GM18505 (cell line): Measurements from ENCODE around the gene EIF4G1.
"Not testable (repeated sequence)": the region's sequence is repeated elsewhere in the genome, so short reads cannot be mapped to it uniquely, and the experiment has no call there.

Source experiments
- ATAC-seq: cut with Tn5 transposase; IDR thresholded peaks from one replicate; pipeline ENCODE4 v1.9.1; 2021; ENCODE audit not compliant: unreplicated experiment
- POLR2A ChIP-seq: IDR thresholded peaks from 4 replicates; pipeline ENCODE4 v1.6.1; 2011; ENCODE audit warnings: borderline replicate concordance; ENCODE audit not compliant: insufficient read depth, insufficient read length; ENCODE audit errors: extremely low read depth

The EIF4G1 gene

DNA sequence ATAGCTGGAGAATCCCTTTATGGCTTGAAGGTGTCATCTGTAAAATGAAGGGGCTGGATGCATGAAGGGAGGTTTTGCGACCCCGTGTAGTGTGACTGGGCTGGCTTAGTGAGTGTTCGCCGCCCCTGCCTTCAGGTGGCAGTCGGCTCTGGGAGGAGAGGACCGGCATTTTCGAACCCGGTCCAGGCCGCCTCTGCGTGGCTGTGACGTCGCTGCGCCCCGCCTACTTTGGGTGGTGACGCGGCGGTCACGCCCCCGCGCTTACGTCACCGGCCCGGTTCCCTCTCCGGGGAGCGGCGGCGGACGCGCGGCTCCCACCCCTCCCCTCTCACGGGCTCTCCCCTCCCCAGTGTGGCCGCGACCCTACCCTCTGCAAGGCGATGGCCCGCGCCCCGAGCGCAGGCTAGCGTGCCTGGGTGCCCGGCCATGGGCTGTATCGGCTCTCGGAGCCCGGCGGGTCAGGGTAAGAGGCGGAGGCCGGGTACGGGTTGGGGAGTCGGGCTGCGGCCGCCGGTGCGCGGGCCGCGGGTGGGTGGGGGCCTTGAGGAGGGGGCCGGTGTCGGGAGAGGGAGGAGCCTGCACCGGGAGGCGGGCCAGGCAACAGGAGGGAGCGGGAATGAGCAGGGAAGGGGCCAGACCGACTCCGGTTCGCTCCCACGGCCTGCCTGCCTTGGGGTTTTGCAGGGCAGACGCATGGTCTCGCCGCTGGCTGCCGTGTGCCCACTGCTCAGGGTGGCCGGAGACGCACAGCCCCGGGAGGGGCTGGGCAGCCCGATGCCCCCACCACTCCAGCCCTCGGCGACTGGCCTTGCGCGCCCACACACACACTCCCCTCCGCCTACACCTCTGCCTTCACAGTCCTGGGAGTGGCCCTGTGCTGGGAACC lies 21.5 kb downstream of the EIF4G1 start:
- TF ChIP-seq POLR2A = peak; percentile 50
- peak; percentile 81 for ATAC-seq

DNA sequence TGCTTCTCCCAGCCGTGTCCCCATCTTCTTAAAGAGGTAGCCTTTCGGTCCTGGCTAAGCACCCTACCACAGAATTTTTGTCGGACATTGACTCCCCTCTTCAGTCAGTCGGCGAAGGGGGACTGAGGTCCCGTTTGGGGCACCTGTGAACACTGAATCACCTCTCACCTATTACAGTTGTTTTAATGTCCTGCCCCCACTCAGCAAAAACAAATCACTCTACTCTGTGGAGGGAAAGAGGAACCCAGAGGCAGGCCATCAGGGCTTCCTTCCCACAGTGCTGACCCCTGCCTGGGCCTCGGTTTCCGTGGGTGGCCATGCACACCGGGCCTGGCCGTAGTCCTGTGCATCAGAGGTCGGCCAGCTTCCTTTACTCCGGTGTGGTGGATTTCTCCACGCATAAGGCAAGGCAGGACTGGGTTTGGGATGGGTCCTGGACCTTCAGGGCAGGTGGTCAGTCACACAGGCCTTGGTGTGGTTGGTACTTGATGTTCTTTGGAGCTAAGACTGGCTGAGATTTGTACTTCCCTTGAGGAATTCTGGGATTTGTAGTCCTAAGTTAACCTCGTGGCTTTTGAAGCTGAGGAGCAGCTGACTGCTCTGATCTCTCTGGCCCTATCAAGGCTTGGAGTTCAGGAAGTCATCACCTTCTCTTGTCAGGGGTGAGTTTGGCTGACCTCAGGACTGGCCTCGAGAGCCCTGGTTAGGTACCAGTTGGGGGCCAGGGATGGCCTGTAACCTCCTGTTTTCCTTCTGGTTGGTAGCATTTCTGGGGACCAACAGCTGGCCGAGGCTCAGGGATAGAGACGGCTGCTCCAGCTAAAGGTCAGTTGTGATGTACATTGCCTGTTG lies 22.4 kb downstream of the EIF4G1 start:
- no peak for ATAC-seq

DNA sequence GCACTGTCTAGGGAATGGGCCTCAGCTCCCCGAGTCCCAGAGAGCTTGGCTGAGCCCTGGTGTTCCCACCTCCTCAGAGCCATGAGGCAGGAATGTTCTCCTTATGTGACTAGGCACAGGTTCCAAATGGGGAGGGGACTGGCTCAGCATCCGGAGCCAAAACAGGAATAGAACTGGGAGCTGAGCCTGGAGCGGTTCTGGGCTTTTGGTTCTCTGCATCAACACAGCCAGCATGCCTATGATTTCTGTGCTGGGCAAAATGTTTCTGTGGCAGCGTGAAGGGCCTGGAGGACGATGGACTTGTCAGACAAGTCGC lies 23.0 kb downstream of the EIF4G1 start, which contains the start of gene FAM131A:
TSS of gene FAM131A (plus strand) at position 202 of the 316 bp plus-strand sequence. CDS start at position 233, 31 bp downstream.
- no peak for ATAC-seq
- no peak for TF ChIP-seq POLR2A

More for the DNA sequence above, 22.4 kb downstream of the EIF4G1 start:
- no peak for TF ChIP-seq POLR2A

DNA sequence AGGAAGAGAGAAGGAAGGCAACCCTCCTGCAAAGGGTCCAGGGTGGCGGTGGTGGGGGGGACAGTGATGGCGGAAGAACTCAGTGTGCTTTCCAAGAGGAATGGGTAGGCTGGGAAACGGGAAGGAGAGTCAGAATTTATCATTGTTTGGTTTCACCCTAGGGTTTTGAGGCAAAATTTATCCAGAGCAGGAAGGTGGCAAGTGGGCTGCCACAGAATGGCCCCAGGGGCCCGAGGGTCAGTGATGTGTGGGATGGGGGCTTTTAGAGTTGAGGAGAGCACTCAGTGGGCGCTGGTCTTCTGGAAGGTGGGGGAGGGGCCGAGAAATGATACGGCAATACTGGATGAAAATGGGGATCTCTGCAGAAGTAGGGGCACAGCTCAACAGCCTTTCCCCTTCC lies 23.6 kb downstream of the EIF4G1 start:
- no peak for ATAC-seq
- no peak for TF ChIP-seq POLR2A

DNA sequence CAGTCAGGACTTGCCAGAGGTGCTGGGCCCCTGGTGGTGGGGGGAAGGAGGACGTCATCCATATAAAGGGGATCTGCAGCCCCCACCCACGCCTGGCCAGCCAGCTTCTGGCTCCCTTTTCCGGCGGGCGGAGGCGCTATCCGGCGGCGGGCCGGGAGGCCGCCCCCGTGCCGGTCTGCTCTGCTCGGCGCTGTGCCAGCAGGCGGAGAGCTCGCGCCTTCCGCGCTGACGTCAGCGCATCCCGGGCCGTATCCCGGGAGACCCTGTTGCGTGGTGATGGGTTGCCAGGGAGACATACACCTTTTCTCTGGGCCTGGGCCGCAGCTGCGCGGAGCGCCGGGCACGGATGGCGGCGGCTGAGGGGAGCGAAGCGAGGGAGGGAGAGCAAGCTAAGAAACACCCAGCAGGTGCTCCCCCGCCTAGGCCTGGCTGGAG lies 24.1 kb downstream of the EIF4G1 start:
- TF ChIP-seq POLR2A = no peak

DNA sequence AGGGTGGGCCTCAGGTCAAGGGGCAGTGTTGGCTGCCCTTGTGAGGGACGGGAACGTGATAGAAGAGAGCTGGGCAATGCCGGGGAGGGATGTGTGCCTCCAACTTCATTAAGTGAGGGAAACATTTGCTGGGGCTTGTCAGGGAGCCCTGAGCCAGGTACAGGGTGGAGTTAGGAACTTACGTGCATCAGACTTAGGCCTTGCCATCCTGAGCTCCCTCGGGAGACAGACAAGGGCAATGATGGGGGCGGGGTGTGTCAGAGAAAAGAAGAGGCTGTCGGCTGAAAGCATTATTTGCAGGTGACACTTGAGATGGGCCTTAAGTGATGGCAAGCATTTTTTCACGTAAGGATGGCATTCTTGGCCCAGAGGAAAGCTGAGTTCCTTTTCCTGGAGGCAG lies 24.6 kb downstream of the EIF4G1 start:
- TF ChIP-seq POLR2A = no peak
- no peak for ATAC-seq

More for the DNA sequence above, 24.1 kb downstream of the EIF4G1 start:
- ATAC-seq = no peak

DNA sequence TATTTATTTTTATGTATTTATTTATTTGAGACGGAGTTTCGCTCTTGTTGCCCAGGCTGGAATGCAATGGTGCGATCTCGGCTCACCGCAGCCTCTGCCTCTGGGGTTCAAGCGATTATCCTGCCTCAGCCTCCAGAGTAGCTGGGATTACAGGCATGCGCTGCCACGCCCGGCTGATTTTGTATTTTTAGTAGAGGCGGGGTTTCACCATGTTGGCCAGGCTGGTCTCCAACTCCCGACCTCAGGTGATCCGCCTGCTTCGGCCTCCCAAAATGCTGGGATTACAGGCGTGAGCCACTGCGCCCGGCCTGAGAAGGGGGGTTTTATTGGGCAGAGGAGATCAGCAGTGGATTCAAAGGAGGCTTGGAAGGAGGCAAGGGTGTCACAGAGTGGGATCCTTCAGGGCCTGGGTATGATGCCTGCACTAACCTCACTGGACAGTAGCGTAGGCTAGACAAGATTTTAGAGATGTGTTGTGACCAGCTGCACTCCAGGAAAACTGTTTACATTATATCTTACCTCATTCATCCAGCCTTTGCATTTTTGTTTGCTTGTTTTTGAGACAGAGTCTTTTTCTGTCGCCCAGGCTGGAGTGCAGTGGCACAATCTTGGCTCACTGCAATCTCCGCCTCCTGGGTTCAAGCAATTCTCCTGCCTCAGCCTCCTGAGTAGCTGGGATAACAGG lies 25.2 kb downstream of the EIF4G1 start:
- not testable (repeated sequence) for ATAC-seq

DNA sequence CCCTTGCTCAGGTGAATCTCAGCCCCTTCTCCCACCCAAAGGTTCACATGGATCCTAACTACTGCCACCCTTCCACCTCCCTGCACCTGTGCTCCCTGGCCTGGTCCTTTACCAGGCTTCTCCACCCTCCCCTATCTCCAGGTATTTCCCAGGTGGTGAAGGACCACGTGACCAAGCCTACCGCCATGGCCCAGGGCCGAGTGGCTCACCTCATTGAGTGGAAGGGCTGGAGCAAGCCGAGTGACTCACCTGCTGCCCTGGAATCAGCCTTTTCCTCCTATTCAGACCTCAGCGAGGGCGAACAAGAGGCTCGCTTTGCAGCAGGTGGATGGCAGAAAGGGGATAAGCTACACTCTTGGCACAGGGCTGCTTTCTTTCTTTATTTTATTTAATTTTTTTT lies 27.5 kb downstream of the EIF4G1 start:
- TF ChIP-seq POLR2A = no peak
- no peak for ATAC-seq

DNA sequence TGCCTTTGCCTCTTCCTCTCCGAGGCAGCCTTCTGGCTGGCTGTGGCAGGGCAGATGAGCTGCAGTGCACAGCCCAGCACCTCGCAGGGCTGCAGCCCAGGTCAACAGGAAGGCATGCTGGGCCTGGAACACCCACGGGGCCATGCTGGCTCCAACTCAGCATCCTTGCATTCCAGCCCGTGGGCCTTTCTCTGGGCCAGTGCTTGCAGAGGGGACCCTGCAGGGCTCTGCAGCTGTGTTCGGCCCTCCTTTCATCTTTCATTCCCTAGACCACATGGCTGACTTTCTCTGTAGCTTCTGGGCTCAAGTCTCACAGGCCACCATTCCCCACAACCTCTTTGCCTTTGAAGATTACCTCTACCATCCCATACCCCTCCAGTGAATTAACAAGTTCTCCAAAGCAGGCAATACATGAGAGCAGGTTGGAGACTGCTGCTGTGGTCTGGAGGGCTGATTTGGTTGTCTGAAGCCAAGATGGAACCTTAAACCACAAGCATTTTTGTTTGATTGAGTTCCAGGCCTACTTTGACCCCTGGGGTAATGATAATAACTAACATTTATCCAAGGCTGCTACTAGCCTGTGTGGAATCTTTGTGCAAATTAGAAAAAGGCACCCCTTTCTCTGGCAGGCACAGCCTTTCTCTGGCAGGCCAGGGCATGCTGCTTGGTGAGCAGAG lies 28.9 kb downstream of the EIF4G1 start:
- ATAC-seq = no peak
- no peak for TF ChIP-seq POLR2A

DNA sequence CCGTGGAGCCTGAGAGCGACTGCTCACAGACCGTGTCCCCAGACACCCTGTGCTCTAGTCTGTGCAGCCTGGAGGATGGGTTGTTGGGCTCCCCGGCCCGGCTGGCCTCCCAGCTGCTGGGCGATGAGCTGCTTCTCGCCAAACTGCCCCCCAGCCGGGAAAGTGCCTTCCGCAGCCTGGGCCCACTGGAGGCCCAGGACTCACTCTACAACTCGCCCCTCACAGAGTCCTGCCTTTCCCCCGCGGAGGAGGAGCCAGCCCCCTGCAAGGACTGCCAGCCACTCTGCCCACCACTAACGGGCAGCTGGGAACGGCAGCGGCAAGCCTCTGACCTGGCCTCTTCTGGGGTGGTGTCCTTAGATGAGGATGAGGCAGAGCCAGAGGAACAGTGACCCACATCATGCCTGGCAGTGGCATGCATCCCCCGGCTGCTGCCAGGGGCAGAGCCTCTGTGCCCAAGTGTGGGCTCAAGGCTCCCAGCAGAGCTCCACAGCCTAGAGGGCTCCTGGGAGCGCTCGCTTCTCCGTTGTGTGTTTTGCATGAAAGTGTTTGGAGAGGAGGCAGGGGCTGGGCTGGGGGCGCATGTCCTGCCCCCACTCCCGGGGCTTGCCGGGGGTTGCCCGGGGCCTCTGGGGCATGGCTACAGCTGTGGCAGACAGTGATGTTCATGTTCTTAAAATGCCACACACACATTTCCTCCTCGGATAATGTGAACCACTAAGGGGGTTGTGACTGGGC lies 30.3 kb downstream of the EIF4G1 start:
- ATAC-seq = no peak
- TF ChIP-seq POLR2A = no peak

DNA sequence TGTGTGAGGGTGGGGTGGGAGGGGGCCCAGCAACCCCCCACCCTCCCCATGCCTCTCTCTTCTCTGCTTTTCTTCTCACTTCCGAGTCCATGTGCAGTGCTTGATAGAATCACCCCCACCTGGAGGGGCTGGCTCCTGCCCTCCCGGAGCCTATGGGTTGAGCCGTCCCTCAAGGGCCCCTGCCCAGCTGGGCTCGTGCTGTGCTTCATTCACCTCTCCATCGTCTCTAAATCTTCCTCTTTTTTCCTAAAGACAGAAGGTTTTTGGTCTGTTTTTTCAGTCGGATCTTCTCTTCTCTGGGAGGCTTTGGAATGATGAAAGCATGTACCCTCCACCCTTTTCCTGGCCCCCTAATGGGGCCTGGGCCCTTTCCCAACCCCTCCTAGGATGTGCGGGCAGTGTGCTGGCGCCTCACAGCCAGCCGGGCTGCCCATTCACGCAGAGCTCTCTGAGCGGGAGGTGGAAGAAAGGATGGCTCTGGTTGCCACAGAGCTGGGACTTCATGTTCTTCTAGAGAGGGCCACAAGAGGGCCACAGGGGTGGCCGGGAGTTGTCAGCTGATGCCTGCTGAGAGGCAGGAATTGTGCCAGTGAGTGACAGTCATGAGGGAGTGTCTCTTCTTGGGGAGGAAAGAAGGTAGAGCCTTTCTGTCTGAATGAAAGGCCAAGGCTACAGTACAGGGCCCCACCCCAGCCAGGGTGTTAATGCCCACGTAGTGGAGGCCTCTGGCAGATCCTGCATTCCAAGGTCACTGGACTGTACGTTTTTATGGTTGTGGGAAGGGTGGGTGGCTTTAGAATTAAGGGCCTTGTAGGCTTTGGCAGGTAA lies 31.1 kb downstream of the EIF4G1 start:
- TF ChIP-seq POLR2A = no peak
- ATAC-seq = no peak
